ENCODE results near the gene ATRNL1.
"Not testable (repeated sequence)": the region's sequence is repeated elsewhere in the genome, so short reads cannot be mapped to it uniquely, and the experiment has no call there.

ATRNL1 gene

GRCh38 chr10:115278294-115278693 lies 185.1 kb downstream of the ATRNL1 start:
- Histone ChIP-seq H3K79me2 (ENCODE audit: low read length) (no peaks in the 10 kb centered on the region), H3K4me2 (ENCODE audit: low read length) (no peak overlapping the region), H2AFZ (ENCODE audit: low read depth, low read length) (no peak overlapping the region), H3K9ac (ENCODE audit: low read length) (no peak overlapping the region), H3K27ac (ENCODE audit: low read length) (no peak overlapping the region), H3K4me1 (ENCODE audit: low read length) (no peaks in the 10 kb centered on the region), H3K36me3 (replicated peaks; ENCODE audit: low read depth, low read length) (no peaks in the 10 kb centered on the region), H4K20me1 (ENCODE audit: insufficient read depth, low read length) (no peaks in the 10 kb centered on the region), H3K27me3 (ENCODE audit: low read depth, low read length) (no peaks in the 10 kb centered on the region), H3K9me3 (ENCODE audit: insufficient read depth, low read length) (no peaks in the 10 kb centered on the region), H3K4me3 (ENCODE audit: low read length) (no peak overlapping the region)
- TF ChIP-seq CTCF (IDR thresholded peaks at IDR 0.05; ENCODE audit: low read depth, low read length) (no peak), EZH2phosphoT487 (IDR thresholded peaks at IDR 0.05; ENCODE audit: low read depth) (no peak)

DNA sequence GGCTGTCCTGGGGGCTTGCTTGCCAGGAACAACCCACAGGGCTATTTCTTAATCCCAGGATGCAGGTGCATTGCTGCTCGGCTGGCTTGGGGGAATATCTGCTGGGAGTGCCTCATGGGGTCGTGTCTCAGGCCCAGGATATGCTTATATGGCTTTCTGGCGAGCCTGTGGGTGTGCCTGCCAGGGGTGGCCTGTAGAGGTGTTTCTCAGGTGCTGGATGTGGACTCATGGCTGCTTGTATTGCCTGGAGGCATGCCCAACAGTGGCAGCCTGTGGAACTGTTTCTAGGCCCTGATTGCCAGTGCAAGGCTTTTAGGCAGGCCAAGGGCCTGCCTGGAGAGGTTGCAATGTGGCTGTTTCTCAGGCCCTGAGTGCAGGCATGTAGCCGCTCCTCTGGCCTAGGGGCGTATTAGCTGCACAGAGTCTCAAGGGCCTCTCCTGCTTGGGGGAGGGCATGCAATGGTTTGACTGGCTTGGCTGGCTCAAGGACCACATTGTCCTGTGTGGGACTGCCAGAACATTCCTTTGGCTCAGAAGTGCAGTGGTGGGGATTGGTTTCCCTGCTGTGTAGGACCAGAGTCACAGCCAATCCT lies 202.1 kb downstream of the ATRNL1 start:
- no peak for TF ChIP-seq EZH2phosphoT487 (IDR thresholded peaks at IDR 0.05; ENCODE audit: low read depth)
- no peak overlapping the region for H2AFZ ChIP-seq (ENCODE audit: low read depth, low read length)
- no peaks in the 10 kb centered on the region for H4K20me1 ChIP-seq (ENCODE audit: insufficient read depth, low read length)
- H3K4me1 ChIP-seq (ENCODE audit: low read length): no peaks in the 10 kb centered on the region
- H3K36me3 ChIP-seq (replicated peaks; ENCODE audit: low read depth, low read length): no peaks in the 10 kb centered on the region
- no peaks in the 10 kb centered on the region for H3K27me3 ChIP-seq (ENCODE audit: low read depth, low read length)
- H3K9me3 ChIP-seq (ENCODE audit: insufficient read depth, low read length): no peaks in the 10 kb centered on the region
- no peak overlapping the region for H3K4me3 ChIP-seq (ENCODE audit: low read length)
- no peak overlapping the region for H3K9ac ChIP-seq (ENCODE audit: low read length)
- no peak overlapping the region for H3K4me2 ChIP-seq (ENCODE audit: low read length)
- no peaks in the 10 kb centered on the region for H3K79me2 ChIP-seq (ENCODE audit: low read length)
- H3K27ac ChIP-seq (ENCODE audit: low read length): no peak overlapping the region

DNA sequence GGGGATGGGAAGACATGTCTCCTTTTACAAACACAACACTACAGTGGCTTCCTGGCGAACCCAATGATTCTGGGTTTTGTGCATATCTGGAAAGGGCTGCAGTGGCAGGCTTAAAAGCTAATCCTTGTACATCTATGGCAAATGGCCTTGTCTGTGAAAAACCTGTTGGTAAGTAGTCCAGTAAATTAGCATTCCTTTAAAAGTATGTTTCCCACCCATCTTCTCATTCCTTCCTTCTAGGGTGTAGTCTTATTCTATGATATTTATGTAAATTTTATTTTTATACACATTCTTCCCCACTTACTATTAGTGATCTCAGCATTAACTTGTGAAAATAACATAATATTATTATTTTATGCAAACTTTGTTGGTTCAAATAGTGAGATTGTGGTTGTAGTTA lies 206.9 kb downstream of the ATRNL1 start:
- Histone ChIP-seq H3K36me3 (replicated peaks; ENCODE audit: low read depth, low read length) (no peaks in the 10 kb centered on the region), H3K4me1 (ENCODE audit: low read length) (no peaks in the 10 kb centered on the region), H3K27me3 (ENCODE audit: low read depth, low read length) (no peaks in the 10 kb centered on the region), H3K9ac (ENCODE audit: low read length) (no peak overlapping the region), H3K27ac (ENCODE audit: low read length) (no peak overlapping the region), H3K4me2 (ENCODE audit: low read length) (no peak overlapping the region), H3K9me3 (ENCODE audit: insufficient read depth, low read length) (no peaks in the 10 kb centered on the region), H3K79me2 (ENCODE audit: low read length) (no peaks in the 10 kb centered on the region), H3K4me3 (ENCODE audit: low read length) (no peak overlapping the region), H2AFZ (ENCODE audit: low read depth, low read length) (no peak overlapping the region), H4K20me1 (ENCODE audit: insufficient read depth, low read length) (no peaks in the 10 kb centered on the region)
- TF ChIP-seq EZH2phosphoT487 (IDR thresholded peaks at IDR 0.05; ENCODE audit: low read depth) (no peak), CTCF (IDR thresholded peaks at IDR 0.05; ENCODE audit: low read depth, low read length) (no peak)

- H3K27ac ChIP-seq (ENCODE audit: low read length); H3K79me2 ChIP-seq (ENCODE audit: low read length); H4K20me1 ChIP-seq (ENCODE audit: insufficient read depth, low read length); H3K4me3 ChIP-seq (ENCODE audit: low read length); H3K9ac ChIP-seq (ENCODE audit: low read length); H3K4me1 ChIP-seq (ENCODE audit: low read length); H3K9me3 ChIP-seq (ENCODE audit: insufficient read depth, low read length); H3K36me3 ChIP-seq (replicated peaks; ENCODE audit: low read depth, low read length); H3K27me3 ChIP-seq (ENCODE audit: low read depth, low read length); H3K4me2 ChIP-seq (ENCODE audit: low read length); H2AFZ ChIP-seq (ENCODE audit: low read depth, low read length): not testable (repeated sequence)
These were observed 226.5 kb downstream of the ATRNL1 start for GRCh38 chr10:115319669-115320068.

DNA sequence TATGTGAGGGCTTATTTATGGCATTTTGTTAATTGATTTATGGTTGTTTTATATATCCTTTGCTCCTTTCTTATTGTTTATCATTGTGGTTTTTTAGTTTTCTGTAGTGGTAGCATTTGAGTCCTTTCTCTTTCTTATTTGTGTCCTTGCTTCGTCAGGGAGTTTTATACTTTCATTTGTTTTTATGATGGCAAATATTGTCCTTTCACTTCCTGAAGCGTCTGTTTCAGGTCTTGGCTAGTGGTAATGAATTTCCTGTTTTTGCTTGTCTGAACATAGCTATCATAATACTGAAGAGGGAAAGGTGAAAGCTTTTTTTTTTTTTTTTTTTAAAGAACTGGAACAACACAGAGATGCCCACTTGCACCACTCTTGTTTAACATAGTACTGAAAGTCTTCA lies 228.2 kb downstream of the ATRNL1 start:
- Histone ChIP-seq H3K4me1 (ENCODE audit: low read length) (no peaks in the 10 kb centered on the region), H4K20me1 (ENCODE audit: insufficient read depth, low read length) (no peaks in the 10 kb centered on the region), H3K79me2 (ENCODE audit: low read length) (no peaks in the 10 kb centered on the region), H3K27me3 (ENCODE audit: low read depth, low read length) (no peaks in the 10 kb centered on the region), H3K4me2 (ENCODE audit: low read length) (no peak overlapping the region), H2AFZ (ENCODE audit: low read depth, low read length) (no peak overlapping the region), H3K36me3 (replicated peaks; ENCODE audit: low read depth, low read length) (no peaks in the 10 kb centered on the region), H3K9ac (ENCODE audit: low read length) (no peak overlapping the region), H3K27ac (ENCODE audit: low read length) (no peak overlapping the region), H3K9me3 (ENCODE audit: insufficient read depth, low read length) (no peaks in the 10 kb centered on the region), H3K4me3 (ENCODE audit: low read length) (no peak overlapping the region)
- TF ChIP-seq CTCF (IDR thresholded peaks at IDR 0.05; ENCODE audit: low read depth, low read length) (no peak), EZH2phosphoT487 (IDR thresholded peaks at IDR 0.05; ENCODE audit: low read depth) (no peak)
